CD4-positive, alpha-beta T cell treated with Interleukin-21 for 1 hour (primary cell): ENCODE data around the gene POU2F3.

ENCODE experiments used
- DNase-seq: peaks from one replicate; pipeline ENCODE4 v3.0.0-alpha.2; 2020

The POU2F3 gene

GRCh38 chr11:120239713-120240640 lies at the start of gene POU2F3:
POU2F3 (plus strand) TSS chr11:120240140; CDS start chr11:120240344, 204 bp downstream.
- no peak for DNase-seq

- DNase-seq: no peak
Measured at GRCh38 chr11:120191058-120191457, 48.9 kb upstream of the POU2F3 start.

GRCh38 chr11:120192831-120193625 lies 46.9 kb upstream of the POU2F3 start:
- DNase-seq: no peak

- no peak for DNase-seq
Measured at GRCh38 chr11:120194166-120194565, 45.8 kb upstream of the POU2F3 start.

- DNase-seq: no peak
Measured at GRCh38 chr11:120195601-120196320, 44.2 kb upstream of the POU2F3 start.

- DNase-seq: no peak
Measured at GRCh38 chr11:120196826-120197225, 43.1 kb upstream of the POU2F3 start.

- DNase-seq: no peak
Measured at GRCh38 chr11:120197251-120197891, 42.6 kb upstream of the POU2F3 start.

GRCh38 chr11:120197977-120198376 lies 42.0 kb upstream of the POU2F3 start:
- DNase-seq: no peak

GRCh38 chr11:120198403-120198786 lies 41.5 kb upstream of the POU2F3 start:
- no peak for DNase-seq

GRCh38 chr11:120198787-120199469 lies 41.0 kb upstream of the POU2F3 start:
- no peak for DNase-seq

GRCh38 chr11:120199613-120200012 lies 40.3 kb upstream of the POU2F3 start:
- DNase-seq: no peak

GRCh38 chr11:120200677-120201076 lies 39.3 kb upstream of the POU2F3 start:
- DNase-seq: no peak

GRCh38 chr11:120201653-120202052 lies 38.3 kb upstream of the POU2F3 start:
- no peak for DNase-seq

- DNase-seq: no peak
Measured at GRCh38 chr11:120203626-120204025, 36.3 kb upstream of the POU2F3 start.

GRCh38 chr11:120205596-120206161 lies 34.3 kb upstream of the POU2F3 start:
- no peak for DNase-seq

GRCh38 chr11:120207512-120207911 lies 32.4 kb upstream of the POU2F3 start:
- DNase-seq: no peak

- DNase-seq: no peak
Measured at GRCh38 chr11:120208001-120208441, 31.9 kb upstream of the POU2F3 start.

- no peak for DNase-seq
Measured at GRCh38 chr11:120208777-120209176, 31.2 kb upstream of the POU2F3 start.

GRCh38 chr11:120209746-120210625 lies 30.0 kb upstream of the POU2F3 start:
- no peak for DNase-seq
